ENCODE measurements around the gene ABL2. TPM values are rescaled to one million over a fixed set of nuclear protein-coding genes. Genes with fewer than 3 reads are reported as not detected.

The ABL2 gene
- total RNA-seq, 4 donors from 2014 or later: 4.4 to 9.3 (median 5.8) TPM

DNA sequence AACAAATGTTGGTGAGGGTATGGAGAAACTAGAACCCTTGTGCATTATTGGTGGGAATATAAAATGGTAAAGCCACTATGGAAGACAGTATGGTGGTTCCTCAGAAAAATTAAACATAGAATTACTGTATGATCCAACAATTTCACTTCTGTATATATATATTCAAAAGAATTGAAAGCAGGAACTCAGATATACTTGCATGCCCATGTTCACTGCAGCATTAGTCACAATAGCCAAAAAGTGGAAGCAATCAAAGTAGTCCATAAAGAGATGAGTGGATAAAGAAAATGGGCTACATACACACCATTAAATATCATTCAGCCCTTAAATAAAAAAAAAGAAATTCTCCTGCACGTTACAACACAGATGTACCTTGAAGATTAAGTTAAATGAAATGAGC is 34.1 kb downstream of the ABL2 start:
- in situ Hi-C loops (cut with MboI; ENCODE audit: low sequenced_read_pairs in 4 of 4): loop anchor here in 2 of 4 donors (5.0 kb wide), 2 partner anchors 73 to 118 kb away; no protein-coding TSS in a partner anchor
- Histone ChIP-seq H3K4me1 (peaks cover 12 to 15% of the 10 kb centered on the region in 2 donors), H3K9me3 (no peaks in the 10 kb centered on the region), H3K4me3 (no peak overlapping the region), H3K36me3 (no peaks in the 10 kb centered on the region), H3K27ac (no peak overlapping the region), H3K27me3 (no peaks in the 10 kb centered on the region)
- intact Hi-C loops (cut with DNase I; ENCODE audit: low total_unique reads): no loop called here
- ATAC-seq (no peak), DNase-seq (no peak)
- TF ChIP-seq, protein P1, sequence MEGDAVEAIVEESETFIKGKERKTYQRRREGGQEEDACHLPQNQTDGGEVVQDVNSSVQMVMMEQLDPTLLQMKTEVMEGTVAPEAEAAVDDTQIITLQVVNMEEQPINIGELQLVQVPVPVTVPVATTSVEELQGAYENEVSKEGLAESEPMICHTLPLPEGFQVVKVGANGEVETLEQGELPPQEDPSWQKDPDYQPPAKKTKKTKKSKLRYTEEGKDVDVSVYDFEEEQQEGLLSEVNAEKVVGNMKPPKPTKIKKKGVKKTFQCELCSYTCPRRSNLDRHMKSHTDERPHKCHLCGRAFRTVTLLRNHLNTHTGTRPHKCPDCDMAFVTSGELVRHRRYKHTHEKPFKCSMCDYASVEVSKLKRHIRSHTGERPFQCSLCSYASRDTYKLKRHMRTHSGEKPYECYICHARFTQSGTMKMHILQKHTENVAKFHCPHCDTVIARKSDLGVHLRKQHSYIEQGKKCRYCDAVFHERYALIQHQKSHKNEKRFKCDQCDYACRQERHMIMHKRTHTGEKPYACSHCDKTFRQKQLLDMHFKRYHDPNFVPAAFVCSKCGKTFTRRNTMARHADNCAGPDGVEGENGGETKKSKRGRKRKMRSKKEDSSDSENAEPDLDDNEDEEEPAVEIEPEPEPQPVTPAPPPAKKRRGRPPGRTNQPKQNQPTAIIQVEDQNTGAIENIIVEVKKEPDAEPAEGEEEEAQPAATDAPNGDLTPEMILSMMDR (IDR thresholded peaks at IDR 0.05 in 4 of 5, conservative IDR thresholded peaks at IDR 0.05 in 1 of 5): no peak
- TF ChIP-seq POLR2A (IDR thresholded peaks at IDR 0.05): no peak

DNA sequence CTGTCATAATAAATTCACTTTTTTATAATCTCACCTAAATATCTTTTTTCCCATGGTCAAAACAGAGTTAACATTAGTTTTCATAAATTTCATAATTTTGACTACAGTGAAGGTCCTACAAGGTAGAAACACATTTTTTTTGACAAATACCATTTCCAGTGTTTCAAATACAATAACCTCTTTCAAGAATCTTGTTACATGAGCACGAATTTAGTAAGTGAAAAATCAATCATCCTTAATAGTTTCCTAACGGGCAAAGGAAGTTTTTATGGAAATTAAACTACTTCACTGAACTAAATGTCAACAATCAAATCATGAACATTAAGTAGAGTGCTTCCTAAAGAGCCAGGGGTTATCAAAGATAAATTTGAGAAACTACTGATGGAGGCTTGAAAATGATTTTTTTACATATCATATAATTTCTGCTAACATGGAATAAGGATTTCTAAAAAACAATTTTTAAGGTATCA is 35.4 kb downstream of the ABL2 start:
- TF ChIP-seq, protein P1 (IDR thresholded peaks at IDR 0.05 in 4 of 5, conservative IDR thresholded peaks at IDR 0.05 in 1 of 5): no peak
- no peak for TF ChIP-seq POLR2A (IDR thresholded peaks at IDR 0.05)
- Histone ChIP-seq H3K4me3 (no peak overlapping the region), H3K27ac (no peak overlapping the region), H3K4me1 (peaks cover 12 to 15% of the 10 kb centered on the region in 2 donors), H3K36me3 (no peaks in the 10 kb centered on the region), H3K9me3 (no peaks in the 10 kb centered on the region), H3K27me3 (no peaks in the 10 kb centered on the region)
- in situ Hi-C loops (cut with MboI; ENCODE audit: low sequenced_read_pairs in 4 of 4) (no loop called here), intact Hi-C loops (cut with DNase I; ENCODE audit: low total_unique reads) (loop anchor here (1.0 to 5.0 kb wide), 3 partner anchors 52 to 112 kb away; partner anchors contain the start of gene TOR3A)
- ATAC-seq (no peak), DNase-seq (no peak)

DNA sequence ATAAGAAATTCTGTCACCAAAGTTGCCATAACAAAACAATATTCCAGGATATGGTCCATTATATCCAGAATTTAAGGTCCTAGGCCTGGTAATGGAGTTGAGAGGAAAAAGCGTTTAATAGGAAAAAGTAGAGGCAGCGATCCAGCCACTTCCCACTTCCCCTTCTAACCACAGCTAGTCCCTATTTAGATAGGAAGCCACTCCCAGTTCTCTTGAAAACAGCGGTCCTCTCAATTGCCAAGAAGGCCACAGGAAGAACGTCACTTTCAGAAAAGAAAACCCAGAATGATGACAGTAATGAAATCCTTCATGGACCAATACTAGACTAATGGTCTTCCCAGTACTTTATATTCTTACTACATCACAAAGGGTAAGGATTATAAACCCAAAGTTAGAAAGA is 38.6 kb downstream of the ABL2 start:
- in situ Hi-C loops (cut with MboI; ENCODE audit: low sequenced_read_pairs in 4 of 4): no loop called here
- DNase-seq: no peak
- Histone ChIP-seq H3K9me3 (no peaks in the 10 kb centered on the region), H3K27ac (peak overlapping the region; percentile 49 to 60 (median 50)), H3K36me3 (no peaks in the 10 kb centered on the region), H3K27me3 (no peaks in the 10 kb centered on the region), H3K4me3 (no peak overlapping the region), H3K4me1 (peaks cover 11 to 13% of the 10 kb centered on the region in 2 donors)
- peak; percentile 12 to 32 for ATAC-seq
- TF ChIP-seq POLR2A (IDR thresholded peaks at IDR 0.05): no peak
- TF ChIP-seq, protein P1 (IDR thresholded peaks at IDR 0.05 in 4 of 5, conservative IDR thresholded peaks at IDR 0.05 in 1 of 5): no peak
- intact Hi-C loops (cut with DNase I; ENCODE audit: low total_unique reads): loop anchor here (5.0 kb wide), 2 partner anchors 49 to 69 kb away; no protein-coding TSS in a partner anchor

DNA sequence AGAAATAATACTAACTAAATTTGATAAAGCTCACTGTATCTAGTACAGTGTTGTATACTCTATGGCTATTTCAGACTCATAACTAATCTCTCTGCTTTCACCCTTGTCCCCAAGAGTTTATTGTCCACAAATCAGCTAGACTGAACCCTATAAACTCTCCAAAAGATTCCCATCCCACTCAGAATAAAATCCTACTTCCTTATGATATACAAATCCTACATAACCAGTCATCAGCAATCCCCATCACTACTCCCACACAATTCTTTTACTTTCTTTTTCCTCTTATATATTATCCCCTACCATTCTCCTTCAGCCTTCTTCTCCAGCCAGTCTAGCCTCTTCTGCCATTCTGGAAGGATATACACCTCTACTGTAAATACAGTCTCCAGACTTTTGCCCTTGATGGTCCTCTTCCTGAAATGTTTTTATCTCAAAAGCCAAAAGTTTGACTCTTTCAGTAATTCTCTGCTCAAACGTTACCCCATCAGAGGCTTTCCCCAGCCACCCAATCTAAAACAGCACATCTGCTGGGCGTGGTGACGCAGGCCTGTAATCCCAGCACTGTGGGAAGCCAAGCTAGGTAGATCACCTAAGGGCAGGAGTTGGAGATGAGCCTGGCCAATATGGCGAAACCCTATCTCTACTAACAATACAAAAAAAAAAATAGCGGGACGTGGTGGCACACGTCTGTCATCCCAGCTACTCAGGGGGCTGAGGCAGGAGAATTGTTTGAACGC is 41.6 kb downstream of the ABL2 start:
- Histone ChIP-seq H3K9me3 (no peaks in the 10 kb centered on the region), H3K4me3 (no peak overlapping the region), H3K36me3 (no peaks in the 10 kb centered on the region), H3K4me1 (peaks cover 0 to 4% of the 10 kb centered on the region in 2 donors), H3K27me3 (no peaks in the 10 kb centered on the region), H3K27ac (no peak overlapping the region)
- intact Hi-C loops (cut with DNase I; ENCODE audit: low total_unique reads): loop anchor here (2.0 kb wide), 1 partner anchor 25 kb away; no protein-coding TSS in a partner anchor
- in situ Hi-C loops (cut with MboI; ENCODE audit: low sequenced_read_pairs in 4 of 4): no loop called here
- ATAC-seq: no peak
- TF ChIP-seq POLR2A (IDR thresholded peaks at IDR 0.05): no peak
- TF ChIP-seq, protein P1 (IDR thresholded peaks at IDR 0.05 in 4 of 5, conservative IDR thresholded peaks at IDR 0.05 in 1 of 5): no peak
- no peak for DNase-seq
